Endometrial microvascular endothelial cells (primary cell): ENCODE data around the gene ALDH3B1. TPM values are rescaled to one million over a fixed set of nuclear protein-coding genes. Genes with fewer than 3 reads are reported as not detected.

Source experiments
- in situ Hi-C: cut with HindIII; loops from 2 replicates; pipeline ENCODE4 v1.10.0; 2017; ENCODE audit warnings: low sequenced_read_pairs, low pct_unique_long_range_greater_than_20kb; ENCODE audit errors: inconsistent ontology term
- total RNA-seq: library from RNA; depleted of rRNA; stranded (reverse); fragments of >200 nt; gene quantifications from one replicate; pipeline ENCODE4 v1.2.3, GENCODE V29; 2015; ENCODE audit errors: inconsistent ontology term

ALDH3B1 gene
- total RNA-seq, 1 donor from 2014 or later = 0.09 TPM

DNA sequence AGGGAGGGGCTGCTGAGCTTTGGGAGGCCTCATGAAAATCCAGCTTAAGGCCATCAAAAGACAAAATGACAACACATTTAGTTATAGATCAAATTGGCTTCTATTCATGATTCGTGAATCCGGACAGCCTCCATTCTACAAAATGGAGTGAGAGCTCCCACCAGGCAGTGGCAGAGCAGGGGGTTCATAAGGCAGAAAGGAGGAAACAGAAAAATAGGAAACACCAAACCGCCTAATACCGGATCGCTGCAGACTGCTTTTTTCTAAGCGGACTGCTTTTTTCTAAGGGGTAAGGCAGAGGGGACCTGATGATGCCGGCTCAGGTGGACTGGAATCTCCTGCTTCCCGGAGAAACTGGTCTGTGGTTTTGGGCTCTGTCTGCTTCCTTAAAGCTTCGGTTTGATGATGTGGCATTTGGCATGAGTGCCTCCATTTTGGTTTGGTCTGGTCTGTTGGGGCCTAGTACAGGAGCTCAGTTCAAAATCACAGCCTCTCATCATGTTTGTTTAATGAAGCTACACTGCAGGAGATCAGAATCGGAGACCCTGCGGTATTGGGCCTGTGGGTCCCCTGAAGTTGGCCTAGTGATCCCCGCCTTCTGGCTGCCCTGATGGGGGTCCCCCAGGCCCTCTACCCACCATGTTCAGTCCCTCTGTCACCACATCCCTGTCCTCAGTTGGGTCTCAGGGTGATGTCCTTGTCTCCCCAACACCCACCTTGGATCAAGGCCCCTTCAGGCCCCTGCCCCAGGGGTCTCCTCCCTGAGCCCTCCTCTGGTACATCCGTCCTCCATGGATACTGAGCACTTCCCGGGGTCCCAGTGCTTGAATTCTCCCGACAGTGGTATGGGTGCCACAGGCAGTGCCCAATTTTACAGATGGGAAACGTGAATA is 1.2 kb downstream of the ALDH3B1 start:
- in situ Hi-C loops = no loop called here

DNA sequence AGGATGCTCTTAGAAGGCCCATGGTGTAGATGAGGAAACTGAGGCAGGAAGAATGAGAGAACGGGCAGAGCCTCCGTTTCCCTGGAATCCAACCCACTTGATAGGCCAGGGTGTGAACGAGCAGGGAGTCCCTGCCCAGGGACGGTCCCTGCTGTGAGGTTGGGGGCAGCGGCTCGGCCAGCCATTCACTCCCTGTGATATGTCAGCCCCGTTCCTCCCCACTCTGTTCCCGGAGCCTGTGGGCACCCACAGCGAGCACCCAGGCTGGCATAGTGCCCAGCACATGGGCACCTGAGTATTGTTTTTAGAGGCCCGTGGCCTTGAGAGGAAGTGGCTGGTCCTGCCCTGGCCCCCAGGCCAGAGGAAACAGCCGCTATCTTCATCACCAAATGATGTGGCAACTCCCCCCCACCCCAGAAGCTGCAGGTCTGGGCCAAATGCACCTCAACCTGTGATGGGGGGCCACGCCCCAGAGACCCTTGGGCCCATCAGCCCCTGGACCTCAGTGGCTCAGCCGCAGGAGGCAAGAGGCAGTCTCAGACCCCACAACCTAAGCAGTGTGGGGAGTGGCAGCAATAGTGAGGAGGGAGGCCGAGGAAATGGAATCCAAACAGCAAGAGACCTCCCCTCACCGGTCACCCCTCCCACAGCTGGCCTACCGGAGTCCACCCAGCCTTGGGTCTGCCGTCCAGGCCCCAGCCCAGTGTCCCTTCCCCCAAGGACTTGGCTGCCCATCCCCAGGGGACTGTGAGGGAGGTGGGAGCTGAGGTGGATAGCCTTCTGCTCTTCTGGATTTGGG is 2.1 kb downstream of the ALDH3B1 start:
- in situ Hi-C loops = no loop called here

DNA sequence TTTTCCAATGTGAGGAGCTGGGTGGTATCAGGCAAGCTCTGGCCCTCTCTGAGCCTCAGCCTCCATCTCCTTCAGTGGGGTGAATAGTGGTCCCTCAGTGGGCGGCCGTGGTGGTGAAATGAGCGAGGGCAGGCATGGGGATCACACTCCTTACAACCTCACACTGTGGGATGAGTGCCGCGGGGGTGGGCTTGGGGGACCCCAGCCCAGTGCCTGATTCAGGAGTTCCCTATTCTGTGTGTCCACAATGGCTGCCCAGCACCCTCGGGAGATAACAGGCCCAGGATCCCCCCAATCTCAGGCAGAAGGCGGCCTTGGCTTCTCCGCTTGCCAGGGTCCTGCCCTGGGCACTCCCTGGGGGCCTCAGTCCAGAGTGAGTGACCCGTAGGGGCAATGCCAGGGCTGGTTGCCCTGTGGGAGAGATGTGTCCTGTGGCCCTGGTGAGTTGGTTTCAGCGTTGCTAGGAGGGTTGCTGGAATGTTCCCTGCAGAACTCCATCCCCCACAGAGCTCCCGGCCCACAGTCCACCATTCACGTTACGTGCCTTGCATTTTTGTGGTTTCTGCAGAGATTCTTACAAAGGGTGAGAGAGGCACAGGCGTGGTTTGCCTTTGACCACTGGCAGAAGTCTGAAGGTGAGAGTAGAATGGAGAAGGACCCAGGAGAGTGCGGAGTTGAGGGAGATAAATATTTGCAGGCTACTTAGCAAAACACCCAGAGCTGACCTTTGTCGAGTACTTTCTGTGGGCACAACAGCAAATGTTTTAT is 2.9 kb downstream of the ALDH3B1 start:
- in situ Hi-C loops = no loop called here

DNA sequence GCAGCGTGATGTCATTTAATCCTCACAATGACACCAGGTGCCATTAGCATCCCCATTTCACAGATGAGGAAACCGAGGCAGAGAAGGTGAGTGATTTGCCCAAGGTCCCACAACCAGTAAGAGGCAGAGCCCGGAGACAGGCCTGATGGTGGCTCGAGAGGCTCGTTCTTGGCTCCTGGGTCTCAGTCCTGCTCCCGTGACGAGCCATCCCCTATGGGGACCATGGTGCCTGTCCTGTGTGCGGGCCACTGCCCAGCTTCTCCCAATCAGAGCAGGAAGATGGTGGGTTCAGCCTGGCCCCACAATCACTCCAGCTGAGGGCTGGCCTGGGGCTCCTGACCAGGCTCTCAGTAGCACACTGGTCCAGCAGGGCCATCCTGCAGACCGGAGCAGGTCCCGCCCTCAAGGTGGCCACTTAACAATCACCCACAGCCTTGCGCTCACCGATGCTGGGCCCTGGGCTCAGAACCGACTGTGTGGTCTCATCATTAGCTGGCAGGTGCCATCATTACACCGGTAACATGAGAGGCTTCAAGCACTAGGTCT is 3.6 kb downstream of the ALDH3B1 start:
- in situ Hi-C loops = no loop called here

DNA sequence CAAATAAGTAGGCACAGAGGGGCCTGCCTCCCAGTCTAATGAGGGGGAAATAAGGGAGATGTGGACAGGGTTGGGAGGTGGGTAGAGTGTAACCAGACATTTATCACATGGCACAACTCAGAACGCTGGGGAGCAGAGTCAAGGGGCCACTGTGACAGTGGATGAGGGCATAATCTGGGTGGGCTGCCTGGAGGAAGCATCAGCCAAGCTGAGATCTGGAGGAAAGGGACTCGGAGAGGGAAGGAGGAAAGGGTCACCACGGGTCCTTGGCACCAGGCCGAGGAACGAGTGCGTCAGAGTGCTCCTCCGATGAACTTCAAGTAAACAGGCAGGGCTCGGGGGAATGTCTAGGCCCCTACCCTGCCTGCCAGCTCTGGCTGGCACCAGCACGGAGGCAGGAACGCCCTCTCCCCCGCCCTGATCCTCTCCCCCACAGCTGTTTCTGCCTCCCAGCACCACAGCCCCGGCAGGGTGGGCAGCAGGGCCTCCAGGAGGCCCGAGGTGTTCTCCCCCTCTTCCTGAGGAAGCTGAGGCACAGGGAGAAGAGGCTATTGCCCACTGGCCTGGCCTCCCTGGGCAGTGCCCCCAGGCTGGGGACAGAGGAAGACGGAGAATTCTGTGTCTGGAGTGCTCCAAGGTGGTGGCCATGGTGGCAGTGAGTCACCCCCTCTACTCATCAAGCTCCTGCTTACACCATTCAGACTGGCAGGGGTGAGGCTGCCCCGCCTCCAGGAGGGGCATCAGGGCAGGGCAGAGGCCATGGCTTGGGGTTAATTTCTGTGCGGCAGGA is 4.2 kb downstream of the ALDH3B1 start:
- in situ Hi-C loops = no loop called here

DNA sequence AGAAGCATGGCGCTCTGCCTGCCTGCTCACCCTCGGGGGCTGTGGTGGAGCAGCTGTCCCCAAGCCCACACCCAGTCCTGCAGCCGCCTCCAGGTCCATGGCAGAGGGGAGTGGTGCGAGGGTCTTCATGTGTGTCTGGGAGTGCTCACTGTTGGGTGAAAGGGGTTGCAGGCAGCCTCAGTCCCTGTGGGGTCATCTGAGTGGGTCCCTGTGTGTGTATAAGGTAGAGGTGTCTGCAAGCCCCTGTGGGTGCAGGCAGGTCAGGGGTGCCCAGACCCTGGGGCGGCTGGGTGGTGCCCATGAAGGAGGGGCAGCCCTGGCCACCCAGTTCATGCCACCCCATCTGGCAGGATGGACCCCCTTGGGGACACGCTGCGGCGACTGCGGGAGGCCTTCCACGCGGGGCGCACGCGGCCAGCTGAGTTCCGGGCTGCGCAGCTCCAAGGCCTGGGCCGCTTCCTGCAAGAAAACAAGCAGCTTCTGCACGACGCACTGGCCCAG is 4.9 kb downstream of the ALDH3B1 start:
- in situ Hi-C loops = no loop called here

DNA sequence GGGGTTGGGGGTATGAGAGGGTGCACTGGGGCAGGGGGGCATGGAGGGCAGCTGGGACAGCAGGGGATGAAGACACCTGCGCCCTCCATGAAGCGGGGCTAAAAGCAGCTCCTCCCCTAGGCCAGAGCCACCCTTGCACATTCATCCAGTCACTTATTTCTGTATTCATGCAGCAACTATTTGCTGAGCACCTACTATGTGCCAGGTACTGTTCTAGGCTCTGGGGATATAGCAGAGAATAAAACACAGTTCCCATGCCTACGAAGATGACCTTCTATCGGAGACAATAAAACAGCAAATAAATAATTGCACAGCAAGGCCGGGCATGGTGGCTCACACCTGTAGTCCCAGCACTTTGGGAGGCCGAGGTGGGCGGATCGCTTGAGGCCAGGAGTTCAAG is 5.3 kb downstream of the ALDH3B1 start:
- in situ Hi-C loops = no loop called here

DNA sequence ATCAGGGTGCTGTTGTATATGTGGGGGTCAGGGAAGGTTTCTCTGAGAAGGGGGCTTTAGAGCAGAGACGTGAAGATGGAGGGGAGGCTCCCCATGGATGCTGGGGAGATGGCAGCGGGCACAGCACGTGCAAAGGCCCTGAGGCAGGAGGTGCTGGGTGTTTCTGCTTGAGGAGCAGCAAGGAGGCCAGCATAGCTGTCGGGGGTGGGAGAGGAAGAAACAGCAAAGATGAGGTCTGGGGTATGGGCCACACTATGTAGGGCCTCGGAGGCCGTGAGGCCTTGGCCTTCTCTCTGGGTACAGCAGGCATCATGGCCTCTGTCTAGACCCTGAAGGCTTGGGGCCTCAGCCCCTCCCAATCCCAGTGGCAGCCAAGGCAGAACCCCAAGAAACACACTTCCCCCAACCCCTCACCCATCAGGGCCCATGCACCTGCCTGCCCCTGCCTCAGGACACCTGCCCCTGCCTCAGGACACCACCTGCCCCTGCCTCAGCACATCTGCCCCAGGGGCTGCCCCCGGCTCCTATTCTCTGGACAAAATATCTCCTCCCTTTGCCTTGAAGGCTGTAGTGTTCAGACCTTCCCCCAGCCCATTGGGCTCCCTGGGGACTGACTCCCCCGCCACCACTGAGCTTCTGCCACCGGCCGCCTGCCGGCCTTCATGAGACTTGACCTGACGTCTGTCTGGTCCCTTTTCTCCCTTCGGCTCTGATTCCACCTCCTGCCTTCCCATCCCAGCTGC is 6.2 kb downstream of the ALDH3B1 start:
- in situ Hi-C loops = no loop called here

DNA sequence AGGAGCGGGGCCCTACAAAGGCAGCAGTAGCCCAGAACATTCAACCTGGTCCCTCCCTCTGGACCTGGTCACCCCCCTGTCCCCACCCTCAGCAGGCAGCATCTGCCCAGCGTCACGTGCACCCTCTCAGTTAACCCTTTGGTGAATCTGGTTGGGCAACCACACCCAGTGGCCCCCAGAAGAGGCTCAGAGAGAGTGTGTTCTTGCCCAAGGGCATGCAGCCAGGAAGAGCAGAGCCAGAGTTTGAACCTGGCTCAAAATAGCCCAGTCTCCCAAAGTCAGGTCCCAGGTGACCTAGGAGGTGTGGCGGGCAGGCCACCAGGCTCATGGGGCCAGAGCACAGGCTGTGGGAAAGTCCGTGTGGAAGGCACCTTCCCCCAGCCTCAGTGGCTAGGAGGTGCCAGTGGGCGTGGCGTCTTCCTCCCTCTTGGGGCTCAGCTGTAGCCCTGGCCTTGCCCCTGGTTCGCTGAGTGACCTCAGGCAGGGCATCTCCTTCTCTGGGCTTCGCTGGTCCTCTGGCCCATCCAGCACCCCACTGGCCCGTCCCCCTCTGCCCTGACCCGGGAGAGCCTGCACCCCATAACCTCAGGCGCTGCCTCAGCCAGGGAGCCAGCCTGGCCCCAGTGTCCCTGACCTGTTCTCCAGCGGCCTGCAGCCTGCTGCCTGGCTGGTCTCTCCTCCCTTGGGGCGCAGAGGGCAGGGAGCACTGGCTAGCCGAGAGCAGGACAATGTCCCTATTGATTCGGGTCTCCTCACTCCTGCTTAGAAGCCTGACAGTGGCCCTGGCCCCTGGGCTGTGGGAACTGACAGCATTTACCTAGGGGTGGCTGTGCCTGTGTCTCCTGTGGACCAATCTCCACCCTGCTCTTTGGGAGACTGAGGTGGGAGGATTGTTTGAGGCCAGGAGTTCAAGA is 7.0 kb downstream of the ALDH3B1 start:
- in situ Hi-C loops = no loop called here

DNA sequence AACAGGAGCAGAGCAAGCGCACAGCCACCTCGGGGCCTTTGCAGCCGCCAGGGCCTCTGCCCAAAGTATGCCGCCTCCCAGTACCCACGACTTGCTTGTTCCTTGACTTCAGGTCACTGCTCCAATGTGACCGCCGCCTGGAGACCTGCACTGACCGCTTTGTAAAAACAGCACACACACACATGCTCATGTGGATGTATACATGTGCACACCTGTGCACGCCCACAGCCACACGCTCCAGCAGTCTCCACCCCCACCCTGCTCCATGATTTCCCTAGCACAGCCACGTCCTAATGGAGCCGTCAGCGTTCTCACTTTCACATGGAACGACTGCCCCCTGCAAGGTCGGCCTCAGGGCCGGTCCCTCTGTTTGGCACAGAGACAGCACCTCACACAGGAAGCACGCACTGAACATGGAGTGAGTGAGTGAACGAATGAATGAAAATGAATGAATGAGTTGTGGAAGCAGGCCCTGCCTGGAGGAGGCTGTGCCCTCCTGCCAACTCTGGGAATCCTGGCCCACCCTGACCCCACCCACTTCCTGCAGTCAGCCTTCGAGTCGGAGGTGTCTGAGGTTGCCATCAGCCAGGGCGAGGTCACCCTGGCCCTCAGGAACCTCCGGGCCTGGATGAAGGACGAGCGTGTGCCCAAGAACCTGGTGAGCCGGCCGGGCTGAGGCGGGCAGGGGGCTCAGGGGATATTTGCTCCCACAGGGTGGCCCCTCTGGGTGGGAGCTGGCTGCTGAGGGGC is 8.0 kb downstream of the ALDH3B1 start:
- in situ Hi-C loops = no loop called here

DNA sequence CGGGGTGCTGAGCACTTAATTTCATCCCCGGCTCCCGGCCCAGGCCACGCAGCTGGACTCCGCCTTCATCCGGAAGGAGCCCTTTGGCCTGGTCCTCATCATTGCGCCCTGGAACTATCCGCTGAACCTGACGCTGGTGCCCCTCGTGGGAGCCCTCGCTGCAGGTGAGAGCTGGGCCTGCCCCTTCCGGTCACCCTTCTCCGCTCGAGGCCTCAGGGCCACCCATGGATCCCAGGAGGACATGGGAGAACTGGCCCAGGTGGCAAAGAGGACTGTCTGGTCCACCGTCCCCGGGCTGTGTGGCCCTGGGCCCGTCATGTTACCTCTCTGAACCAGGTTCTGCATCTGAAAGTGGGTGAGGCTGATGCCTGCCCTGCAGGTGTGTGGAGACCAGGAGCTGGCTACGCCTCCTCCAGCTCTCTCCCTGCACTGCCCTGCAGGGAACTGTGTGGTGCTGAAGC is 8.6 kb downstream of the ALDH3B1 start:
- in situ Hi-C loops = no loop called here

DNA sequence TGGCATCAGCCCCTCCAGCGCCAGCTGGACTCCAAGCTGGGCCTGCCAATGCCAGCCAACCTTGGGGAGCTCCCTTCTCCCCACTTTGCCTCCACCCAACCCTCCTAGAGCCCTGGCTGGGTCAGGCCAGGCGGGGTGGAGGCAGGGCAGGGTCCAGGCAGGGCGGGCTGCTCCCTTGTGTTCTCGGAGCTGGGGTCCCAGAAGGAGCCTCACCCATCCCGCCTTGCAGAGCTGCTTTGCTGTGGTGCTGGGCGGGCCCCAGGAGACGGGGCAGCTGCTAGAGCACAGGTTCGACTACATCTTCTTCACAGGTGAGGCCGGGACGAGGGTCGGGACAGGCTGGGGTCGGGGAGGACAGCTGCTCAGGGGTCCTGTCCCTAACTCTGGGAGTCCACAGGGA is 9.4 kb downstream of the ALDH3B1 start:
- in situ Hi-C loops = no loop called here

DNA sequence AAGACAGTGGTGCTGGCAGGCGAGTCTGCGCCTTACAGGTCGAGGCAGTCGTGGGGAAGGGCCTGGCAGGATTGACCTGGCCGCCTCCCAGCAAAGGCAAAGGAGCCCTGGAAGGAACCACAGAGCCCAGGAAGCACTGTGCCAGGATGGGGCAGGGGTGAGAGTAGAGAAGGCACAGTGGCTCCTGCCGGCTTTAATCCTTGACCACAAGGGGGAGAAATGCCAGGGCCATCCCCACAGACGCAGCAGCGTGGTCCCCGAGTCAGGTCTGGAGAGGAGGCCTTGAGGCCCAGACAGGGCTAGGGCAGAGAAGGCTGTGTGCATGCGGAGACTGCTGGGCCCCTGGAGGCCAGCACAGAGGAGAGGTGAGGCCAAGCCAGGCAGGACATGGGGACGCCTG is 10.4 kb downstream of the ALDH3B1 start:
- in situ Hi-C loops = no loop called here

DNA sequence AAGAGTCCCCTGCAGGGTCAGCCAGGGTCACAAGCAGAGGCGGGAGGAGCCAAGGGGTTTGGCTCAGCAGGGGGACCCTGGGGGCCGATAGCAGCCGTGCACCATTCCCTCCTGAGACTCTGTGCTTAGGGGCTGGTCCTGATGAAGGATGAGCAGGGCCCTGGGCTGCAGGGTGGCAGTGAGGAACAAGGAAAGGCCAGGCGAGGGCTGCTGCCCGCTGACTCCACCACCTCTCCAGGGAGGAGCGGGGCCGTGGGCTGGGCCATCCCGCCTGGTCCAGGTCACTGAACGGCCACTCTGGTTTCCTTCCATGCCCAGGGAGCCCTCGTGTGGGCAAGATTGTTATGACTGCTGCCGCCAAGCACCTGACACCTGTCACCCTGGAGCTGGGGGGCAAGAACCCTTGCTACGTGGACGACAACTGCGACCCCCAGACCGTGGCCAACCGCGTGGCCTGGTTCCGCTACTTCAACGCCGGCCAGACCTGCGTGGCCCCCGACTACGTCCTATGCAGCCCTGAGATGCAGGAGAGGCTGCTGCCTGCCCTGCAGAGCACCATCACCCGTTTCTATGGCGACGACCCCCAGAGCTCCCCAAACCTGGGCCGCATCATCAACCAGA is 11.2 kb downstream of the ALDH3B1 start:
- in situ Hi-C loops = no loop called here

DNA sequence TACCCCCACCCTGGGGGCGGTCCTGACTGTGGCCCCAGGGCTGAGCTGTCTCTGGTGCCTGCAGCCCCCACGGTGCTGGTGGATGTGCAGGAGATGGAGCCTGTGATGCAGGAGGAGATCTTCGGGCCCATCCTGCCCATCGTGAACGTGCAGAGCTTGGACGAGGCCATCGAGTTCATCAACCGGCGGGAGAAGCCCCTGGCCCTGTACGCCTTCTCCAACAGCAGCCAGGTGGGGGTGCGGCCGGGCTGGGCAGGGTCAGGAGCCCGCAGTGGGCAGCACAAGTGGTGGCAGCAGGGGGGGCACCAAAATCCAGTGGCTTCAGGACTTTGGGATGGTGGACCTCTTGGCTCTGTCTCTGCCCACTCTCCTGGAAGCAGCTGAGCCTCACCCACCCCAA is 12.4 kb downstream of the ALDH3B1 start:
- in situ Hi-C loops = no loop called here
